ENCODE measurements around the gene SPHK1. TPM values are rescaled to one million over a fixed set of nuclear protein-coding genes. Genes with fewer than 3 reads are reported as not detected.
A peak's percentile ranks its signal among the peaks of the same experiment; 100 is the strongest.

SPHK1 gene
- total RNA-seq, 1 donor from 2014 or later = 2.7 TPM

DNA sequence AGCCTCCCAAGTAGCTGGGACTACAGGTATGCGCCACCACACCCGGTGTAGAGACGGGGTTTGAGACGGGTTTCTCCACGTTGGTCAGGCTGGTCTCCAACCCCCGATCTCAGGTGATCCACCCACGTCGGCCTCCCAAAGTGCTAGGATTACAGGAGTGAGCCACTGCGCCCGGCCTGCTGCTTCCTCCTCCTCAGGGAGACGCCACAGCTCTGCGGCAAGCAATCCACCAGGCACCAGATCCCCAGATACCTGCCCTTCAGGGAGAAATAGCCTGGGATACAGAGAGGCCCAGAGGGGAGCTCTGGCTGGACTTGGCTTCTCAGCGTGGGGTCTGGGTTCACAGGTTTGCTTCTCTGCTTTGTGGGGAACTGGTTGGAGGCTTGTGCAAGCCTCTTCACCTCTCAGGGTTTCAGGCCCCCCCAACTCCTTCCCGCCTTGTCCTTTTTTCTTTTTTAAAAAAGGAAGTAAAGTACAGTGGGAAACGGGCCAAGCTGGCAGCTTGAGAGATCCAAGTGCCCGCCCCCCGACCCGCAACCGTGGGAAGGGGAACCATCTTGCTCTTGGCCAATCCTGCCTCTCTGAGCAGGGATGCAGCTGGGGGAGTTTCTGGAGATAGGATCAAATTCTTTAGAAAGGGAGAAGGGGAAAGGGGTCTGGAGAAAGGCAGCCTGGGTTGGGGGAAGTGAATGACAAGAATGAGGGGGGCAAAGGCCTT lies 2.6 kb upstream of the SPHK1 start:
- ATAC-seq (no peak), DNase-seq (ENCODE audit: missing footprints) (peak; percentile 69)
- intact Hi-C loops (cut with DNase I) = no loop called here

DNA sequence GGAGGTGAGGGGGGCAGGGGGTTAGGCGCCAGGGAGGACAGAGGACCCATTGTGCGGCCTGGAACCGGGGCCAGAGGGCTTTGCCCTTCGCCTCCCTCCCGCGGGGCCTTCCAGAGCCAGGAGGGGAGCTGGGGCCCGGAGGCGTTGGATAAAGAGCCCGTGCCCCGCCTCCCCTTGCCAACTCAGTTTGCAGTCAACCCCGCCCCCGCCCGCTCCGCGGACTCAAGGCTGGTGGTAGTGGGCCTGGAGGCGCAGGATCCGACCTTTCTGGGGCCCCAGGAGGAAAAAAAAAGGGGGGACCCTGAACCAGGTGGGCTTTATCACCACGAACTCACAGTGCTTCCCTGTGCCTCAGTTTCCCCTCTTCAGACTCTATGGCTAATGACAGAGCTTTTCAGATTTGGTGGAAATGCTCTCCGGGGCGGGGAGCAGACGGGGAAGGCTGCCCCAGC lies 2.0 kb upstream of the SPHK1 start:
- no peak for ATAC-seq
- intact Hi-C loops (cut with DNase I) = no loop called here

DNA sequence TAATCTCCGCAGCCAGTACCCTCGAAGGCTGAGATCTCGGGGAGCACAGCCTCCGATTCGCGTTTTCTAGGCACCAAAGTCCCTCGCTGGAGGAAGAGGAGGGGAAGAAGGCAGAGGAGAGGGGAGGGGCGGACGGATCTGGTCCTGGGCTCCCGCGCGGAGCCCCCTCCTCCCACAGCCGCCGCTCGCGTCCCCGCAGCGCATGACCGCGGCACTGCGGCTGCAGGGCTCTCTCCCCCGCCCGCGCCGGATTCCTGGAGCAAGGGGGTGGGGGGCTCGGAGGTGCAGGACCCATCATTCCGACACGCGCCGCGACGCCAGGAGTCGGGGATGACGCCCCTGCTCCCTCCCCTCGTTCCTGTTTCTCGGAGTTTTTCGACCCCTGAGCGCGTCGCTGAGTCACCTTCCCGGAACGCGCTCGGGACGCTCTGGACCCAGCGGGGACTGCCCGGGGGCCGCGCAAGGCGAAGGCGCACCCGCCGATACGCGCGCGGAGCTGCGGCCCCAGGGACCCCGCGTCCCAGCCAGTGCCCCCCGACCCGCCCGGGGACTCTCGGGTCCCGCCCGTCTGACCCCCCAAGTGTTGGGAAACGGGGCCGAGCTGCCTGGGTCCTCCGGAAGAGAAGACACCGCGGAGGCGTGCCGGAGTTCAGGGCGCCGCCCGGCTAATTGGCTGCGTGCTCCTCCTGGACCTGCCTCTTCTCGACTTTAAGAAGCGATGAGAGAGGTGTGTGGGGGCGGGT lies 1.4 kb upstream of the SPHK1 start:
- DNase-seq (ENCODE audit: missing footprints) (peak; percentile 83), ATAC-seq (peak; percentile 25)

More for the DNA sequence above, 2.0 kb upstream of the SPHK1 start:
- DNase-seq (ENCODE audit: missing footprints) = peak; percentile 84

DNA sequence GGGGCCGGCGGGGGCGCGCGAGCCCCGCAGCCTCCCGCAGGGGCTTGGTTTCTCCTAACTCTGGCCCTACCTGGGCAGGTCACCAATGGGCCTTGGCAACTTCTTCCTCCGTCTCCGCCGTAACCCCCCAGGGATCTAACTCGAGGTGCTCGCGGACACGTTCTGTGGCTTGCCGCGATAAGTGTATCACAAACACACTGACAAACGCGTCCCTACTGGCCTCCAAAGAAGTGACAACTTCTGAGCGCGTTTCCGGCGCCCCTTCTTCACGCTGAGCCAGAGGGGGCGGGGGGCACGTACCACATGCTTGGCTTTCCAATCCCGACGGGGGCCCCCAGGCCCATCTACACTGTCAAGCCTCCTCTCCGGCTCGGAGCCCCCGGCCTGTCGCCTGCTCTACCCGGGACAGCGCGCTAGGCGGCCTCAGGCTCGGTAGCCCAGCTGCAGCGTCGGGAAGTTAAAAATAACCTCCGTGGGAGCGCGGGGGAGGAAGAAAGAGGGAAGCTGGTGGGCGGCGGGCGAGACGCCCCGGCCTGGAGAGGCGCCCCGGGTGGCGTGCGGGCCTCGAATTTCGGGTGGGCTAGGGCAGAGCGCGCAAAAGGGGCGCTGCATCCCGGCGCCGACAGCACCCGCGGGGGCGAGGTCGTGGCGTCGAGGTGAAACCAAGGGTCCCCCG lies 725 bp upstream of the SPHK1 start:
- DNase-seq (ENCODE audit: missing footprints) = peak; percentile 82
- intact Hi-C loops (cut with DNase I) = no loop called here
- peak; percentile 24 for ATAC-seq

More for the DNA sequence above, 1.4 kb upstream of the SPHK1 start:
- intact Hi-C loops (cut with DNase I) = no loop called here

DNA sequence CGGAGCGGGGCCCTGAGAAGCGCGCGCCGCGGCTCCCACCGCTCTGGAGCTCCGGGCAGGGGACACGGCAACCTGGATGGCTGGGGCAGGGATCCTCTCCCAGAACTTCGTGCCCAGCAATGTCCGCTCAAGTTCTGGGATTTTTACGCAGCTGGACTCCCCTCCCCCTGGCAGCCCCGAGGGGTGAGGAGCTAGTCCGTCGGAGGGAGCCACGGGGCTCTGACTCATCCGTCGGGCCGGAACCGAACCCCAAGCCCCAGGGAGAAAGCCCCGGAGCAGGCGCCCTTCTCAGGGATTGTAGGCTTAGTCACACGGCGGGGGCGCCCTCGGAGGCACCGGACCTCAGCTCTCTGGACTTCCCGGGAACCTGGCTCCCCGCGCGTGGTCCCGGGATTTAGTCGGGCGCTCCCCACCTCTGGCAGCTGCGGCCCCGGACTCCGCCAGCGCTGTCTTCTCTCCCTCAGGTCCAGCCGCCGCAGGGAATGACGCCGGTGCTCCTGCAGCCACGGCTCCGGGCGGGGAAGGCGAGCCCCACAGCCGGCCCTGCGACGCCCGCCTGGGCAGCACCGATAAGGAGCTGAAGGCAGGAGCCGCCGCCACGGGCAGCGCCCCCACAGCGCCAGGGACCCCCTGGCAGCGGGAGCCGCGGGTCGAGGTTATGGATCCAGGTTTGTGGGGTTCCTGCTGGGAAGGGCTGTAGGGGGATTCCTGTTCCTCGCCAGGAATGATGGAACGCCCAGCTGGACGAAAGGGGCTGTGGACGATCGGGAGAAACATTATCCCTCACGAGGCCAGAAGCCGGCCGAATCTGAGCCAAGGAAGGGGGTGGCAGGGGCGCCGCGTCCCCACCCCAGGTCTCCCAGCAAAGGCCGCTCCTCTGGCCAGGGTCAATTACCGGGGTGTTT lies 830 bp downstream of the SPHK1 start:
- intact Hi-C loops (cut with DNase I) = no loop called here
- peak; percentile 71 for DNase-seq (ENCODE audit: missing footprints)
- ATAC-seq = peak; percentile 14

DNA sequence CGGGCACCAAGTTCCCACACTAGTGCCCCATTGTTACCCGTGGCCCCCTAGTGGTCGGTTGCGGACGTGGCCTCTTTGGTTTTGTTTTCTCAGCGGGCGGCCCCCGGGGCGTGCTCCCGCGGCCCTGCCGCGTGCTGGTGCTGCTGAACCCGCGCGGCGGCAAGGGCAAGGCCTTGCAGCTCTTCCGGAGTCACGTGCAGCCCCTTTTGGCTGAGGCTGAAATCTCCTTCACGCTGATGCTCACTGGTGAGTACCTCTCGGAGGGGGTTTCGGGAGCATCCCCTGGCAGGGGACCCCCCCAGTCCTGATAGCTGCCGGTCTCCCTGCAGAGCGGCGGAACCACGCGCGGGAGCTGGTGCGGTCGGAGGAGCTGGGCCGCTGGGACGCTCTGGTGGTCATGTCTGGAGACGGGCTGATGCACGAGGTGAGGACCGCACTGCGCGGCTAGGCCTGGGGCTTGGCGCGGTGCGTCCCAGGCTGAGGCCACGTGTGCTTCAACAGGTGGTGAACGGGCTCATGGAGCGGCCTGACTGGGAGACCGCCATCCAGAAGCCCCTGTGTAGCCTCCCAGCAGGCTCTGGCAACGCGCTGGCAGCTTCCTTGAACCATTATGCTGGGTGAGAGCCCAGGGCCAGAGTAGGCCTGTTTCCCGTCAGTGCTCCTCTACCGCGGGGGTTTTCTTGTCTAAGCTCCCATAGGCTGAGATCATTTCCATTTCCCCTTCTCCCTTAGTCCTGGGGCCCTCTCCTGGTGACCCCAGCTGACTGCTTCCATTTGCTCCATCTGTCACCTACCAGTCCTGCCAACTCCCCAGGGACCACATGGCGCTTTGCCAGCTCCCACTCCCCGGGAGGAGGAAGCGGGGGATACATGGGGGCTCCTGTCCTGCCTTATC lies 1.7 kb downstream of the SPHK1 start:
- ATAC-seq = peak; percentile 34

DNA sequence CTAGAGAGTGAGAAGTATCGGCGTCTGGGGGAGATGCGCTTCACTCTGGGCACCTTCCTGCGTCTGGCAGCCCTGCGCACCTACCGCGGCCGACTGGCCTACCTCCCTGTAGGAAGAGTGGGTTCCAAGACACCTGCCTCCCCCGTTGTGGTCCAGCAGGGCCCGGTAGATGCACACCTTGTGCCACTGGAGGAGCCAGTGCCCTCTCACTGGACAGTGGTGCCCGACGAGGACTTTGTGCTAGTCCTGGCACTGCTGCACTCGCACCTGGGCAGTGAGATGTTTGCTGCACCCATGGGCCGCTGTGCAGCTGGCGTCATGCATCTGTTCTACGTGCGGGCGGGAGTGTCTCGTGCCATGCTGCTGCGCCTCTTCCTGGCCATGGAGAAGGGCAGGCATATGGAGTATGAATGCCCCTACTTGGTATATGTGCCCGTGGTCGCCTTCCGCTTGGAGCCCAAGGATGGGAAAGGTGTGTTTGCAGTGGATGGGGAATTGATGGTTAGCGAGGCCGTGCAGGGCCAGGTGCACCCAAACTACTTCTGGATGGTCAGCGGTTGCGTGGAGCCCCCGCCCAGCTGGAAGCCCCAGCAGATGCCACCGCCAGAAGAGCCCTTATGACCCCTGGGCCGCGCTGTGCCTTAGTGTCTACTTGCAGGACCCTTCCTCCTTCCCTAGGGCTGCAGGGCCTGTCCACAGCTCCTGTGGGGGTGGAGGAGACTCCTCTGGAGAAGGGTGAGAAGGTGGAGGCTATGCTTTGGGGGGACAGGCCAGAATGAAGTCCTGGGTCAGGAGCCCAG lies 2.8 kb downstream of the SPHK1 start:
- intact Hi-C loops (cut with DNase I) = no loop called here
- peak; percentile 57 for DNase-seq (ENCODE audit: missing footprints)
- ATAC-seq = no peak

More for the DNA sequence above, 1.7 kb downstream of the SPHK1 start:
- peak; percentile 86 for DNase-seq (ENCODE audit: missing footprints)
- intact Hi-C loops (cut with DNase I) = no loop called here

DNA sequence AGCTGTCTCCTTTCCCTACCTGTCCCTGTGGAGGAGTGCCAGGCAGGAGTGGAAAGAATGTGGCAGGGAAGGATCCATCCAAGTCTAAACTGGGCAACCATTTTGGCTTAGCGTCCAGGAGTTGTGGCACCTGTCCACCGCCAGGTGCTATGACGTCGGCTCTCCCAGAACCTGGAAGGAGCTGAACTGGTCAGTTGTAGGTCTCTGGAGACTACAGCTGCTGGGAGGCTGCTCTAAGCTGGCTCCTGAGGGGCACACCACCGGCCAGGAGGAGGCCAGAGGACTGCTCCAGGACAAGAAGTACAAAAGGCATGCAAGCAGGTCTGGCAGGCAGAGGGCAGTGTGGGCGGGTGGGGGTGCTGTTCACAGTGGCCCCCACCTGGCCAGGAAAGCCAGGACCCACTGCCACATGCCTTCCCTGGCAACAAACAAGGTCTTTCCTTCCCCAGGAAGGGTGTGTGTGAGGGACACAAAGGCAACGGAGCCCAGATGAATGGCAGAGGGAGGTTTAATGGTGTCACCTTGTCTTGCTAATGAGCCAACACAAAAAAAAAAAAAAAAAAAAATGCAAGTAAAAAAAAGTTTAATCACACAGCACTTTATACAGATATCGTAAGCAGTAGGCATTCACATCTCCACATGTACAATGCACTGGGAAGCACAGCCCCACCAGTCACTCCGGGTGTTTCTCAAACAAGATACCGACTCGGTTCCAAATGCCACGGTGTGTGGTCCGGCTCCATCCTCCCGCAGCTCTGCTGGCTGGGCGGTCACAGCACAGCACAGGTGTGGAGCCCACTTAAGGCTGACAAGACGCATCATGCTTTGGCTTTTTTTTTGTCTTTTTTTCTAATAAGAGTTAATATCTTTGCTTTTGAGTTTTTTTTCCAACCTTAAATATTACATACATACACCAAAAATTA lies 4.8 kb downstream of the SPHK1 start:
- ATAC-seq (no peak), DNase-seq (ENCODE audit: missing footprints) (peak; percentile 37)
- intact Hi-C loops (cut with DNase I) = no loop called here

DNA sequence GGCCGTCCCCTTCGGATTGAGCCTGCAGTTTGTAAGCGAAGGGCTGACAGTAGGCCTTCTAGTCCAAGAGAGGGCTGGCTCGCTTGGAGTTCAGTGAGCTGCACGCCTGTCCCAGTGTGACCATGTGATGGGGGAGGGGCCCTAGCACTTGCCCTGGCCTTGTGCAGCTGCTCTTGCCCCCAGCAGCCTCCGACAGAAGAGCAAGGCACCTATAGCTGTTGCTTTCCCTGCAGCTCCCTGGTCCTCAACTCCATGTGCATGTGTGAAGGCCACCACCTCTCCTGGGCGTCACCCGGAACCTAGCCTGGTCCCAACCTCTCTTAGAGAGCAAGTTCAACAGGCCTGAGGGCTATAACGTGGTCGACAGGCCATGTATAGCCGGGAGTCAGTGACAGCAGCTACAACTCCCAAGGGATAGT lies 5.6 kb downstream of the SPHK1 start:
- ATAC-seq (no peak), DNase-seq (ENCODE audit: missing footprints) (peak; percentile 70)
- intact Hi-C loops (cut with DNase I) = no loop called here

DNA sequence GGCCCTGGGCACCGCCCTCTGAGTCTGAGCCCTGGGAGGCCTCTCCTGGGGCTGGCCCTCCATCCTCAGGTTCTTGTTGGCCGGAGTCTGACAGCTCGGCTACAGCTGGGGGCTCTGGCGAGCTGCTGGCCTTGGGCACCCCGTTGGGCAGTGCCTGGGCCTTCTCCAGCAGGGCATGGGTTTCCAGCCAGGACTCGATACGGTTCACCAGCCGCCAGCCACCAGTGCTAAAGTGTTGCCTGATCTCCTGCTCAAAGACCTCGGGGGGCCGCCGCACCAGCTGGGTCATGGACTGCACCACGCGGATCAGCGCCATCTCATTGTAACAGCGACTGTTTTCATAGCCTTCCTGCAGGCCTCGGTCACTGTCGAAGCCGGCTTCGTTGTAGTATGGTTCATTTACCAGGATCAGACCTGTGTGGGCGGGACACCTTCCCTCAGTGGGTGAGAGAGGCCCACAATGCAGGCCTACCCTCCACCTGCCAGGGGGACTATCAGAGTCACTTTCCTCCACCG lies 6.8 kb downstream of the SPHK1 start:
- intact Hi-C loops (cut with DNase I) = no loop called here
- DNase-seq (ENCODE audit: missing footprints) = peak; percentile 66
- no peak for ATAC-seq

DNA sequence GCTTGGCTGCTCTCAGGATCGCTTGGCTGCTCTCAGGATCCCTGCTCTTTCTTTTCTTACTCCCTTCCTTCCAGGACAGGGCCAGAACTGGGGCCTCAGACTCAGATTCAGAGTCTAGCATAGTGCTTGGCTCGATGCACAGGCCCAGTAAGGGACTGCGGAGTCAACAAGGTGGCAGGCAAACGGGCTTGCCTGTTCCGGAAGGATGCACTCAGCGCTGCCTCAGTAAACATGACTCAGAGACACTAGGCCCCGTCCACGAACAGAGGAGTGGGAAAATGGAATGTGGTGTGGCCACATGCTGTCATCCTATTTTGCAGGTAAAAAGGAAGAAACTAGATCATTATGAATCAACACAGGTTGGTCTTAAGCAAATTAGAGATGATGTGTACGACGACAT lies 9.8 kb downstream of the SPHK1 start:
- ATAC-seq (no peak), DNase-seq (ENCODE audit: missing footprints) (peak; percentile 16)
- intact Hi-C loops (cut with DNase I) = no loop called here

DNA sequence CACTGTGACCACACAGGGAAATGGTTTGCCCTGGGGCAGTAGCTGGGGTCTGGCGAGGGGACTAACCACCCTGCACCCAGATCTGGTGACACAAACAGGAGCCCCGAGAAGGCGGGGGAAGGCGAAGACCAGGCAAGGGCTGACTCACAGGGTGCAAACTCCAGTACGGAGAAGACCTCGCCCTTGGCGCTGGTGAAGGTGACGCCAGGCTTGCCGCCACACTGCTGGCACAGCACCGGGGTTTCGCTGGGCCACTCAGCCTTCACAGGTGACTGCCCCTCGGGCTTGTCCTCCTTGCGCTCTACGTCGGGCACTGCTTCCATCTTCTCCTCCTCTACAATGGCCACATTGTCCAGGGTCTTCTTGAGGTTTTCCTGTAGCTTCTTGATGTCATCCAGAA lies 11.6 kb downstream of the SPHK1 start:
- no peak for ATAC-seq
- no peak for DNase-seq (ENCODE audit: missing footprints)
- intact Hi-C loops (cut with DNase I) = loop anchor here (5.0 kb wide), 1 partner anchor 44 kb away; the partner anchor contains the start of gene PRPSAP1

DNA sequence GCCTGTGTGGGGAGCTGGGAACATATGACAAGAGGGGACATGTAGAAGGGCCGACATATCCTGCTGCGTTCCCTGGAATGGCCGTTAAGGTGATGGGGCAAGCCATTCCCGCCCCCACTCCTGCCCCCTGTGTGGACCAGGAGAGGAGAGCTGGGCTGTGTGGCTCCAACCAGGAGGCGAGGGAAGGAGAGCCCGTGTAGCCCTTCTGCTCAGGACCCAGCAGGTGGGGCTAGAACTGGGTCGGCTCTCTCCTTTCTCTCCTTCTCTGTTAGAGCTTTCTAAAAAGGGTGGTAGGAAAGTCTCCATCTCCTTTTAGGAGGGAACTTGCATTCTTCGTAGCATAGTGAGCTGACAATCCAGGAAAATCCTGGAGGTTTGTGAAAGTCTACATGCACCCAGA lies 12.8 kb downstream of the SPHK1 start:
- no peak for ATAC-seq
- intact Hi-C loops (cut with DNase I) = loop anchor here (5.0 kb wide), 1 partner anchor 45 kb away; the partner anchor contains the start of gene PRPSAP1
- peak; percentile 45 for DNase-seq (ENCODE audit: missing footprints)

DNA sequence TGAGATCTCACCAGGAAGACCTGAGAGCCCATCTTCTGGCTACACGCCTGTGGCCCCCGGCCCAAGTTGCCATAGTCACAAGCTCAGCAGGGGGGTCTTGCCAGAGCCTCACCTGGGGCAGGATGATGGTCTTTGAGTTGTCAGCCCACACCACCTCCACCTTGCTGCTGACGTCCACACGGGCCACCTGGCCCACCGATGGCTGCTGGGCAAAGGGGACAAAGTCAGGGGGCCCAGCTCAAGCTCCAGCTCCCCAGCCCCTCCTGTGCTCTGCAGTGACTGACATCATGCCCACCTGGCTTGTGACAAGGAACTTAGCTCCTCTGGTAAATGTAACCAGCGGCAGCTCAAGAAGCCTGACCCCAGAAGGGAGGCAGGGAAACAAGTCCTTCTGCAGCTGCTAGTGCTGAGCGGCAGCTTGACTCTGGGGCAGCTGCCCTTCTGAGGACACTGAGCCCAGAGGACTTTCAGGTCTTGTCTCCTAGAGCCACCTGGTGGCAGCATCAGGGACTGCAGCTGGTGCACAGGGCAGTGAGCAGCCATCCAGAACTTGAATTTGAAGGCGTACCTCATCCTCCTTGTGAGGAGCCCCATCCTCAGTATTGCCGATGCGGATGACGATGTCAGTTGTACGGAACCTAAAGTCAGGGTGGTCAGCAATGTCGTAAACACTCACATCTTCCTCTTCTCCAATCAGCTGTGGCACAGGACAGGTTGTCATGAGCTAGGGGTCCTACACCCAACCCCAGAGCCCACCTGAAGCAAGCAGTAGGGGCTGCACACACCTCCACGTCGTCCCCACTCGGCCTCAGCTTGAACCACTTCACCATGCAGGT lies 13.5 kb downstream of the SPHK1 start:
- intact Hi-C loops (cut with DNase I) = loop anchor here (2.0 to 5.0 kb wide), 2 partner anchors 46 to 93 kb away; partner anchors contain the start of gene PRPSAP1
- ATAC-seq (peak; percentile 82), DNase-seq (ENCODE audit: missing footprints) (peak; percentile 93)
